Choroid plexus epithelial cell (primary cell): ENCODE data around the gene BRAP.
"Not testable (repeated sequence)": the region's sequence is repeated elsewhere in the genome, so short reads cannot be mapped to it uniquely, and the experiment has no call there.

ENCODE experiments used
- DNase-seq: peaks from one replicate; pipeline ENCODE4 v3.0.0-alpha.2; 2010; ENCODE audit warnings: low read depth
- H3K4me3 ChIP-seq: 2 replicates; pipeline ENCODE4 v1.5.1; 2011; ENCODE audit warnings: low read depth, mild to moderate bottlenecking, control low read depth, low read length, moderate library complexity
- TF ChIP-seq, protein P1 (sequence below): conservative IDR thresholded peaks from 2 replicates; pipeline ENCODE4 v1.5.1; 2011; ENCODE audit warnings: low read depth, mild to moderate bottlenecking, control low read depth, inconsistent platforms, low read length, moderate library complexity

BRAP gene, protein sequence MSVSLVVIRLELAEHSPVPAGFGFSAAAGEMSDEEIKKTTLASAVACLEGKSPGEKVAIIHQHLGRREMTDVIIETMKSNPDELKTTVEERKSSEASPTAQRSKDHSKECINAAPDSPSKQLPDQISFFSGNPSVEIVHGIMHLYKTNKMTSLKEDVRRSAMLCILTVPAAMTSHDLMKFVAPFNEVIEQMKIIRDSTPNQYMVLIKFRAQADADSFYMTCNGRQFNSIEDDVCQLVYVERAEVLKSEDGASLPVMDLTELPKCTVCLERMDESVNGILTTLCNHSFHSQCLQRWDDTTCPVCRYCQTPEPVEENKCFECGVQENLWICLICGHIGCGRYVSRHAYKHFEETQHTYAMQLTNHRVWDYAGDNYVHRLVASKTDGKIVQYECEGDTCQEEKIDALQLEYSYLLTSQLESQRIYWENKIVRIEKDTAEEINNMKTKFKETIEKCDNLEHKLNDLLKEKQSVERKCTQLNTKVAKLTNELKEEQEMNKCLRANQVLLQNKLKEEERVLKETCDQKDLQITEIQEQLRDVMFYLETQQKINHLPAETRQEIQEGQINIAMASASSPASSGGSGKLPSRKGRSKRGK

DNA sequence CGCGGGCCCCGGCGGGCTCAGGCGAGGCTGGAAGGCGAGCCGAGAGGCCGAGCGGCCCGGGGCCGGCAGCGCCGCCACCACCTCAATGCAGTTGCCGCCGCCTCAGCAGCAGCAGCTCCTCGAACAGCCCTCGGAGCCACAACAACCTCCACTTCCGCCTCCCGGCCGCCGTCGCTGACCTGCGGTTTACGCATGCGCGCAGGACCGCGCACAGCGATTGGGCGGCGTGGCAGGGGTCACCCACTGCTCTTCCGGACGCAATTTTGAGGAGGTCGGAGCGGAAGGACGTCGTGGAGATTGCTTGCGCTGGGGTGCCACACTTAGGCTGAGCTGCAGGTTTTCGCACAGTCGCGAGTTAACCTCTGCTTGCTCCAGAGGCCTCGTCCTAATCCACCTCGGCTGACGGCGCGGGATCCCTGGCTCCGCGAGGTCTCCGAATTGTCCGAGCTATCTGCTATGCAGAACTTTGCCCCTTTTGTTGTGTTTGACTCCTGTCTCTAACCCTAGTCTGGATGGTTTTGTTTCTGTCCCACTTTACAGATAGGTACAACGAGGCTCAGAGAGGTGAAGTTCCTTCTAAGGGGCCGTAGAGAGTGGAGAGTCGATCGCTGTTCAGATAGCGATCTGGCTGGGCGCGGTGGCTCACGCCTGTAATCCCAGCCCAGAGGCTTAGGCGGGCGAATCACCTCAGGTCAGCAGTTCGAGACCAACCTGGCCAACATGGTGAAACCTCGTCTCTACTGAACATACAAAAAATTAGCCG, at the start of gene BRAP, which contains the start of gene ACAD10:
Gene BRAP (minus strand): TSS at position 146 of the 763 bp plus-strand sequence. CDS start 164 bp downstream, outside the sequence.
Gene ACAD10 (plus strand): TSS at position 243 of the 763 bp plus-strand sequence. CDS start 6,657 bp downstream, outside the sequence.
- peak within 1 kb of the TSS; percentile 64 for H3K4me3 ChIP-seq
- TF ChIP-seq, protein P1, sequence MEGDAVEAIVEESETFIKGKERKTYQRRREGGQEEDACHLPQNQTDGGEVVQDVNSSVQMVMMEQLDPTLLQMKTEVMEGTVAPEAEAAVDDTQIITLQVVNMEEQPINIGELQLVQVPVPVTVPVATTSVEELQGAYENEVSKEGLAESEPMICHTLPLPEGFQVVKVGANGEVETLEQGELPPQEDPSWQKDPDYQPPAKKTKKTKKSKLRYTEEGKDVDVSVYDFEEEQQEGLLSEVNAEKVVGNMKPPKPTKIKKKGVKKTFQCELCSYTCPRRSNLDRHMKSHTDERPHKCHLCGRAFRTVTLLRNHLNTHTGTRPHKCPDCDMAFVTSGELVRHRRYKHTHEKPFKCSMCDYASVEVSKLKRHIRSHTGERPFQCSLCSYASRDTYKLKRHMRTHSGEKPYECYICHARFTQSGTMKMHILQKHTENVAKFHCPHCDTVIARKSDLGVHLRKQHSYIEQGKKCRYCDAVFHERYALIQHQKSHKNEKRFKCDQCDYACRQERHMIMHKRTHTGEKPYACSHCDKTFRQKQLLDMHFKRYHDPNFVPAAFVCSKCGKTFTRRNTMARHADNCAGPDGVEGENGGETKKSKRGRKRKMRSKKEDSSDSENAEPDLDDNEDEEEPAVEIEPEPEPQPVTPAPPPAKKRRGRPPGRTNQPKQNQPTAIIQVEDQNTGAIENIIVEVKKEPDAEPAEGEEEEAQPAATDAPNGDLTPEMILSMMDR, result no peak
- DNase-seq, result peak; percentile 96

- TF ChIP-seq, protein P1, result no peak
- H3K4me3 ChIP-seq, result no peak overlapping the region
- DNase-seq, result no peak
Measured at GRCh38 chr12:111733340-111733915, 47.7 kb upstream of the BRAP start.

DNA sequence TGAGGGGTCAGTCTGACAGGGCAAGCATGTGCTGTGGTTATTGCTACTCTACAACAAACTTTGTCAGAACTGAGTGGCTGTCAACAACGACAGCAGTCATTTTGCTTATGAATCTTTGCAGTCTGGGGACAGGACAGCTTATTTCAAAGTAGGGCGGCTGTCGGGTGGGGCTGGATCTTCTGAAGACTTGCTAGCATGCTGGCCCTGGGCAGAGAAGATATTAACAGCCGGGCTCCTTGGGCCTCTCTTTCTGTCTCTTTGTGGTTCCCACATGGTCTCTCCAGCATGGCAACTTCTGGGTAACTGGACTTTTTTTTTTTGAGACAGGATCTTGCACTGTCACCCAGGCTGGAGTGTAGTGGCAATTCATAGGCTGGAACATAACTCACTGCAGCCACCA, 47.0 kb upstream of the BRAP start:
- no peak for DNase-seq
- H3K4me3 ChIP-seq, result no peak overlapping the region
- TF ChIP-seq, protein P1, result no peak

DNA sequence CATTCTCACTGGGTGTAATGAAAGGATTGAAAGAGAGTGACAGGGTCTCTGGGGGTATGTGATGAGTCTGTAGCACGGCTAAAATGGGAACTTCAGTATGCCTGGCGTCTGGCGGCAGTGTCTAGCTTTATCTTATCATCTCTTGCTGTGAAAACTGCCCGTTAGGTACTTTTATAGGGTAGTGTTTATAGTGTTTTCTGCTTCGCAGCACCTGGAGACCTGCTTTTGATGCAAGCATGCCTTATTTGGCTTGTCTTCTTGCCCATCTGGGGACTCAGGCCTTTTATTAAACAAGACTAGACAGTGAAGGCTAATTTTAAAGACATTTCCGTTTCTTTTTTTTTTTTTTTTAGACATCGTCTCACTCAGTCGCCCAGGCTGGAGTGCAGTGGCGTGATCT, 44.7 kb upstream of the BRAP start:
- TF ChIP-seq, protein P1, result no peak
- DNase-seq, result no peak

GRCh38 chr12:111728795-111729194, 43.0 kb upstream of the BRAP start:
- H3K4me3 ChIP-seq, result no peak overlapping the region
- TF ChIP-seq, protein P1, result no peak
- peak; percentile 5 for DNase-seq

More for the DNA sequence above, 44.7 kb upstream of the BRAP start:
- no peak overlapping the region for H3K4me3 ChIP-seq

GRCh38 chr12:111723646-111724360, 38.0 kb upstream of the BRAP start:
- H3K4me3 ChIP-seq, DNase-seq: not testable (repeated sequence)
